Breast epithelium (tissue), 3 donors: ENCODE data around the gene NCKAP5.

ENCODE experiments used
- POLR2A ChIP-seq: fragments of 450-650 bp; IDR thresholded peaks from one replicate; pipeline ENCODE4 v1.6.1; 2016; ENCODE audit warnings: antibody characterized with exemption, mild to moderate bottlenecking, moderate library complexity
- TF ChIP-seq, protein P1 (sequence below), 3 donors: fragments of 450-650 bp; IDR thresholded peaks; one replicate each; pipeline ENCODE4 v1.5.1; 2016 to 2017; ENCODE audit warnings: antibody characterized with exemption in 3 of 3, mild to moderate bottlenecking in 3 of 3, moderate library complexity in 3 of 3

DNA sequence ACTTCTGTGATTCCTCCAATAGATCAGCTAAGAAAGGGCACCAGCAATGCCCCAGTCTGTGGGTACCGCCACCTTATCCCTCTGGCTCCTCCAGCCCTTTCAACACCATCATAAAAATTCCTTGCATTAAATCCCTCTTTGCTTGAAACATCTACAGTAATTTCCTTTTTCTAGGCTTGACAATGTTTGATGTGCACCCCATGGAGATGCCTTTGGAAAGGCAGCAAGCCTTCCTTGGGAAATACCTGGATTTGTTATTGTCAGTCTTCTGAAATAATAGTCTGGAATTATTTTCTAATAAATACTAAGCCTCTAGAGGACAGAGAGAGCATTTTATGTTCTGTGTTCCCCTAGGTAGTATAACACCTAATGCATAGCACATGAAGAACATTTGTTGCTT is 46.1 kb downstream of the NCKAP5 start:
- TF ChIP-seq, protein P1, sequence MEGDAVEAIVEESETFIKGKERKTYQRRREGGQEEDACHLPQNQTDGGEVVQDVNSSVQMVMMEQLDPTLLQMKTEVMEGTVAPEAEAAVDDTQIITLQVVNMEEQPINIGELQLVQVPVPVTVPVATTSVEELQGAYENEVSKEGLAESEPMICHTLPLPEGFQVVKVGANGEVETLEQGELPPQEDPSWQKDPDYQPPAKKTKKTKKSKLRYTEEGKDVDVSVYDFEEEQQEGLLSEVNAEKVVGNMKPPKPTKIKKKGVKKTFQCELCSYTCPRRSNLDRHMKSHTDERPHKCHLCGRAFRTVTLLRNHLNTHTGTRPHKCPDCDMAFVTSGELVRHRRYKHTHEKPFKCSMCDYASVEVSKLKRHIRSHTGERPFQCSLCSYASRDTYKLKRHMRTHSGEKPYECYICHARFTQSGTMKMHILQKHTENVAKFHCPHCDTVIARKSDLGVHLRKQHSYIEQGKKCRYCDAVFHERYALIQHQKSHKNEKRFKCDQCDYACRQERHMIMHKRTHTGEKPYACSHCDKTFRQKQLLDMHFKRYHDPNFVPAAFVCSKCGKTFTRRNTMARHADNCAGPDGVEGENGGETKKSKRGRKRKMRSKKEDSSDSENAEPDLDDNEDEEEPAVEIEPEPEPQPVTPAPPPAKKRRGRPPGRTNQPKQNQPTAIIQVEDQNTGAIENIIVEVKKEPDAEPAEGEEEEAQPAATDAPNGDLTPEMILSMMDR (IDR thresholded peaks at IDR 0.05) = no peak
- TF ChIP-seq POLR2A = no peak
